Activated CD4-positive, alpha-beta T cell treated with anti-CD3 and anti-CD28 coated beads for 36 hours (primary cell): Measurements from ENCODE around the gene WDR17. TPM values are rescaled to one million over a fixed set of nuclear protein-coding genes. Genes with fewer than 3 reads are reported as not detected.

Experiments used
- ATAC-seq: fragments of 200-7000 bp; cut with Tn5 transposase; one replicate; pipeline ENCODE4 v1.10.0; 2021; ENCODE audit warnings: mild to moderate bottlenecking, moderate library complexity
- CTCF ChIA-PET: fragments of 350-600 bp; sonication (Branson Sonifier 250); formaldehyde crosslinking; loops from one replicate; lab custom pipeline; 2021; ENCODE audit warnings: antibody characterized with exemption; lab: Charles Lee
- POLR2A ChIA-PET: fragments of 350-600 bp; sonication (Branson Sonifier 250); formaldehyde crosslinking; loops from one replicate; lab custom pipeline; 2021; ENCODE audit warnings: antibody characterized with exemption, inconsistent platforms; lab: Charles Lee
- DNase-seq: peaks from one replicate; pipeline ENCODE4 v3.0.0-alpha.2; 2020
- H3K27ac Mint-ChIP-seq: one replicate; pipeline ENCODE4 v1.8.0; 2021; ENCODE audit warnings: mixed read lengths
- H3K27me3 Mint-ChIP-seq: one replicate; pipeline ENCODE4 v1.8.0; 2021; ENCODE audit warnings: mixed read lengths
- H3K36me3 Mint-ChIP-seq: one replicate; pipeline ENCODE4 v1.8.0; 2021; ENCODE audit warnings: low read depth, mixed read lengths
- H3K4me1 Mint-ChIP-seq: one replicate; pipeline ENCODE4 v1.8.0; 2021; ENCODE audit warnings: mixed read lengths
- H3K4me3 Mint-ChIP-seq: one replicate; pipeline ENCODE4 v1.8.0; 2021; ENCODE audit warnings: mild to moderate bottlenecking, moderate library complexity, mixed read lengths
- H3K9me3 Mint-ChIP-seq: one replicate; pipeline ENCODE4 v1.8.0; 2021; ENCODE audit warnings: low read depth, mixed read lengths
- intact Hi-C, 2 experiments: fragments of 100-400 bp; cut with DNase I in 1 of 2; cut with micrococcal nuclease in 1 of 2; formaldehyde crosslinking; loops; one replicate each; pipeline versions ENCODE4 v1.14.2 to v1.15.1; 2022 to 2024; cut with DNase I, micrococcal nuclease
- total RNA-seq, 2 experiments: library from RNA; stranded (reverse); gene quantifications; one replicate each; pipeline ENCODE4 v1.2.3, GENCODE V29; 2021

WDR17 gene
- total RNA-seq, 2 experiments from 2014 or later, result 2.2 to 2.5 TPM

DNA sequence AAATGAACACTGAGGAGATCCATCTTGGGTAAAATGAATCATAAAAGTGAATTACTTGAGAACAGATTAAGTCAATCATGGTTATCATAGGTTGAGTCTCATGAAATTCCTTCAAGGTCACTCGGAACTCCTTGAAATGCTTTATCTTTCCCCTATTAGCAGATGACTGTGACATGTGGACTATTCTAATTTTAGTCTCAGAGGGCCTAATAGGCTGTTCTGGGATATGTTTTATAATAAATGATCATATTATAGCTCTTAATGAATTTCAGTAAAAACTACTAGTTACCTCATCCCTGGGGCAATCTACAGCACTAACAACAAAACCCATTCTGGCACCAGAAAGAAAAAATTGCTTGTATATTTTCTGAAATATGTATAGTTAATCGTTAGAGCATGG is 85.1 kb downstream of the WDR17 start:
- H3K36me3 Mint-ChIP-seq, result no peaks in the 10 kb centered on the region
- H3K27me3 Mint-ChIP-seq, result no peaks in the 10 kb centered on the region
- ChIA-PET POLR2A (no interaction called here), CTCF (interaction anchor here (0.7 to 2.0 kb wide), 5 partner anchors 11 to 190 kb away, joined by 3 to 12 read pairs (median 4); no protein-coding TSS in a partner anchor)
- ATAC-seq, result no peak
- no peak overlapping the region for H3K4me3 Mint-ChIP-seq
- no peak overlapping the region for H3K27ac Mint-ChIP-seq
- DNase-seq, result no peak
- no peaks in the 10 kb centered on the region for H3K9me3 Mint-ChIP-seq
- no peaks in the 10 kb centered on the region for H3K4me1 Mint-ChIP-seq
- intact Hi-C loops, result loop anchor here (1.0 kb wide), 2 partner anchors 127 to 191 kb away; no protein-coding TSS in a partner anchor

- Mint-ChIP-seq H3K27ac (no peak overlapping the region), H3K4me3 (no peak overlapping the region), H3K27me3 (no peaks in the 10 kb centered on the region), H3K9me3 (no peaks in the 10 kb centered on the region), H3K4me1 (no peaks in the 10 kb centered on the region), H3K36me3 (no peaks in the 10 kb centered on the region)
- no peak for ATAC-seq
- ChIA-PET POLR2A (no interaction called here), CTCF (no interaction called here)
- intact Hi-C loops, result no loop called here
- no peak for DNase-seq
Observed at GRCh38 chr4:176153124-176153523, 87.5 kb downstream of the WDR17 start.

DNA sequence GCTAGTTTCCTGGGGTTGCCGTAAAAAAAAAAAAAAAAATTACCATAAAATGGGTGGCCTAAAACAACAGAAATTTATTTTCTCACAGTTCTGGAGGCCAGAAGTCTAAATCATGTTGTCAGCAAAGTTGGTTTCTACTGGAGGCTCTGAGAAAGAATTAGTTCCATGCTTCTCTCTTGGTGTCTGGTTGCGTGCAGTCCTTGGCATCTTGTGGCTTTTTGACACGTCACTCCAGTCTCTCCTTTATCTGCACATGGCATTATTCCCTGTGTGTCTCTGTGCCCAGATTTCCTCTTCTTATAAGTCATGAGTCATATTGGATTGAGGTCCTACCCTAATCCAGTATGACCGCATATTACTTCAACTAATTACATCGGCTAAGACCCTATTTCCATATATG is 91.0 kb downstream of the WDR17 start:
- intact Hi-C loops, result no loop called here
- ATAC-seq (no peak), DNase-seq (no peak)
- no peaks in the 10 kb centered on the region for H3K4me1 Mint-ChIP-seq
- no peaks in the 10 kb centered on the region for H3K36me3 Mint-ChIP-seq
- H3K27ac Mint-ChIP-seq, result no peak overlapping the region
- ChIA-PET POLR2A (no interaction called here), CTCF (interaction anchor here (0.6 to 0.8 kb wide), 2 partner anchors 58 to 215 kb away, joined by 3 read pairs; no protein-coding TSS in a partner anchor)
- H3K9me3 Mint-ChIP-seq, result no peaks in the 10 kb centered on the region
- no peaks in the 10 kb centered on the region for H3K27me3 Mint-ChIP-seq
- no peak overlapping the region for H3K4me3 Mint-ChIP-seq

- ATAC-seq (no peak), DNase-seq (no peak)
- no peak overlapping the region for H3K27ac Mint-ChIP-seq
Observed at GRCh38 chr4:176163041-176163440, 97.4 kb downstream of the WDR17 start.

DNA sequence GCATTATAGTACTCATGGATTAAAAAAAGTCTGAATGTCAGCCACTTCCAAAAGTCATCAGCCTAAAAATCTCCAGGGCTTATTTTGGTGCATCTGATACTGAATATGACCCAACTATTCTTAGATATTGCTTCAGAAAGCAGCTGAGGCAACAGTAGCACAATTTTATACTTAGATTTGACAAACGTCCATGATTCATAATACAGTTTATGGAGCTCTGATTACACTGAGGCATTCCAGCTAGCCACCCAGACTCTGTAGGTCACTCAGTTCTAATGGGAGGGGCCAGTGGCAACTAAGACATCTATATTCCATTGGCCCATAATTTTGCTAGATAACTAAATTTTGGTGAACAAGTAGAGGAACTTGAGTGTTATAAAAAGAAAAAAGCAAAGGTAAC is 119.4 kb downstream of the WDR17 start:
- Mint-ChIP-seq H3K27me3 (peaks cover 22% of the 10 kb centered on the region), H3K9me3 (no peaks in the 10 kb centered on the region), H3K4me1 (peaks cover 10% of the 10 kb centered on the region), H3K27ac (no peak overlapping the region), H3K4me3 (no peak overlapping the region), H3K36me3 (no peaks in the 10 kb centered on the region)
- intact Hi-C loops, result no loop called here
- ATAC-seq (no peak), DNase-seq (no peak)
- CTCF ChIA-PET, result no interaction called here
- POLR2A ChIA-PET, result no interaction called here

More at GRCh38 chr4:176163041-176163440, 97.4 kb downstream of the WDR17 start:
- Mint-ChIP-seq H3K4me3 (no peak overlapping the region), H3K9me3 (no peaks in the 10 kb centered on the region), H3K27me3 (no peaks in the 10 kb centered on the region), H3K4me1 (no peaks in the 10 kb centered on the region), H3K36me3 (no peaks in the 10 kb centered on the region)
- intact Hi-C loops, result no loop called here
- ChIA-PET CTCF (interaction anchor here (0.9 kb wide), 1 partner anchor 9 kb away, joined by 3 read pairs; no protein-coding TSS in a partner anchor), POLR2A (no interaction called here)

- H3K27ac Mint-ChIP-seq, result no peak overlapping the region
- intact Hi-C loops, result no loop called here
- ChIA-PET POLR2A (no interaction called here), CTCF (no interaction called here)
- DNase-seq (no peak), ATAC-seq (no peak)
- H3K36me3 Mint-ChIP-seq, result no peaks in the 10 kb centered on the region
- no peaks in the 10 kb centered on the region for H3K9me3 Mint-ChIP-seq
- H3K4me1 Mint-ChIP-seq, result peaks cover 10% of the 10 kb centered on the region
- H3K4me3 Mint-ChIP-seq, result no peak overlapping the region
- peaks cover 25% of the 10 kb centered on the region for H3K27me3 Mint-ChIP-seq
Observed at GRCh38 chr4:176186067-176186466, 120.4 kb downstream of the WDR17 start.

GRCh38 chr4:176186671-176187395 is 121.2 kb downstream of the WDR17 start:
- Mint-ChIP-seq H3K36me3 (no peaks in the 10 kb centered on the region), H3K27me3 (peaks cover 33% of the 10 kb centered on the region), H3K9me3 (no peaks in the 10 kb centered on the region), H3K4me1 (peaks cover 10% of the 10 kb centered on the region), H3K4me3 (no peak overlapping the region), H3K27ac (no peak overlapping the region)
- ChIA-PET CTCF (no interaction called here), POLR2A (no interaction called here)
- intact Hi-C loops, result no loop called here
- ATAC-seq, result no peak
- no peak for DNase-seq

GRCh38 chr4:176187624-176188023 is 122.0 kb downstream of the WDR17 start:
- Mint-ChIP-seq H3K4me1 (peaks cover 10% of the 10 kb centered on the region), H3K27ac (no peak overlapping the region), H3K9me3 (no peaks in the 10 kb centered on the region), H3K4me3 (no peak overlapping the region), H3K36me3 (no peaks in the 10 kb centered on the region), H3K27me3 (peaks cover 36% of the 10 kb centered on the region)
- DNase-seq (no peak), ATAC-seq (peak; percentile 95)
- POLR2A ChIA-PET, result no interaction called here
- CTCF ChIA-PET, result no interaction called here
- intact Hi-C loops, result no loop called here

- ATAC-seq (no peak), DNase-seq (no peak)
- Mint-ChIP-seq H3K4me1 (peaks cover 15% of the 10 kb centered on the region), H3K27me3 (peaks cover 32% of the 10 kb centered on the region), H3K27ac (no peak overlapping the region), H3K9me3 (no peaks in the 10 kb centered on the region), H3K36me3 (no peaks in the 10 kb centered on the region), H3K4me3 (no peak overlapping the region)
- intact Hi-C loops, result no loop called here
- ChIA-PET POLR2A (no interaction called here), CTCF (no interaction called here)
Observed at GRCh38 chr4:176188654-176189053, 123.0 kb downstream of the WDR17 start.

DNA sequence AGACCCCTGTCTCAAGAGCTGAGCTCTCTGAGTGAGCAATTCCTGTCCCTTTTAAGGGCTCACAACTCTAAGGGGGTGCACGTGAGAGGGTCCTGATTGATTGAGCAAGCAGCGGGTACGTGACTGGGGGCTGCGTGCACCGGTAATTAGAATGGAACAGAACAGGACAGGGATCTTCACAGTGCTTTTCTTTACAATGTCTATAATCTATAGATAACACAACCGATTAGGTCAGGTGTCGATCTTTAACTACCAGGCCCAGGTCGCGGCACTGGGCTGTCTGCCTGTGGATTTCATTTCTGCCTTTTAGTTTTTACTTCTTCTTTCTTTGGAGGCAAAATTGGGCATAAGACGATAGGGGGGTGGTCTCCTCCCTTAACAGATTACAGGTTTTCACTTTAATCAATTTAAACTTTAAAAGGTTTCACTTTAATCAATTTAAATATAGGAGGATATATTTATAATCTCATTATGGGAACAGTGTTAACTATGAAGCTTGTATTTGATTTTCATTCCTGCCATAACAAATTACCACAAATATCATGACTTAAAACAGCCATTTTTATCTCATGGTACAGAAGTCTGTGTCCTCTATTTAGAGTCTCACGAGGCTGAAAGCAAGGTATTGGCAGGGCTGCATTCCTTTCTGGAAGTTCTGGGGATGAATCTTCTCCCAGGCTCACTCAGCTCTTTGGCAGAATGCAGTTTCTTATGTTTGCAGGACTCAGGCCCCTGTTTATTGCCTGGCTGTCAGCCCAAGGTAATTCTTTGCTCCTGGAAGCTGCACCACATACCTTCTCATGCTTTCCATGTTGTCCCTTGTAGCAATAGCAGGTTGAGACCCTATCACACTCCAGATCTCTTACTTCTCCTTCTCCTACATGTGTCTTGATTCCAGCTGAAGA is 124.5 kb downstream of the WDR17 start:
- Mint-ChIP-seq H3K27me3 (peaks cover 32% of the 10 kb centered on the region), H3K4me3 (no peak overlapping the region), H3K27ac (no peak overlapping the region), H3K9me3 (no peaks in the 10 kb centered on the region), H3K36me3 (no peaks in the 10 kb centered on the region), H3K4me1 (peaks cover 27% of the 10 kb centered on the region)
- ATAC-seq (no peak), DNase-seq (no peak)
- ChIA-PET POLR2A (no interaction called here), CTCF (interaction anchor here (0.6 kb wide), 1 partner anchor 30 kb away, joined by 3 read pairs; no protein-coding TSS in a partner anchor)
- intact Hi-C loops, result no loop called here

- H3K4me3 Mint-ChIP-seq, result no peak overlapping the region
- DNase-seq, result no peak
- intact Hi-C loops, result no loop called here
- peaks cover 34% of the 10 kb centered on the region for H3K4me1 Mint-ChIP-seq
- peaks cover 28% of the 10 kb centered on the region for H3K27me3 Mint-ChIP-seq
- POLR2A ChIA-PET, result no interaction called here
- no peaks in the 10 kb centered on the region for H3K36me3 Mint-ChIP-seq
- CTCF ChIA-PET, result no interaction called here
- H3K27ac Mint-ChIP-seq, result no peak overlapping the region
- H3K9me3 Mint-ChIP-seq, result no peaks in the 10 kb centered on the region
- ATAC-seq, result no peak
Observed at GRCh38 chr4:176191974-176192373, 126.3 kb downstream of the WDR17 start.
